ENCODE measurements around the gene DDX25. TPM values are rescaled to one million over a fixed set of nuclear protein-coding genes. Genes with fewer than 3 reads are reported as not detected.

DDX25 gene
- polyA plus RNA-seq, 3 donors, result not detected

DNA sequence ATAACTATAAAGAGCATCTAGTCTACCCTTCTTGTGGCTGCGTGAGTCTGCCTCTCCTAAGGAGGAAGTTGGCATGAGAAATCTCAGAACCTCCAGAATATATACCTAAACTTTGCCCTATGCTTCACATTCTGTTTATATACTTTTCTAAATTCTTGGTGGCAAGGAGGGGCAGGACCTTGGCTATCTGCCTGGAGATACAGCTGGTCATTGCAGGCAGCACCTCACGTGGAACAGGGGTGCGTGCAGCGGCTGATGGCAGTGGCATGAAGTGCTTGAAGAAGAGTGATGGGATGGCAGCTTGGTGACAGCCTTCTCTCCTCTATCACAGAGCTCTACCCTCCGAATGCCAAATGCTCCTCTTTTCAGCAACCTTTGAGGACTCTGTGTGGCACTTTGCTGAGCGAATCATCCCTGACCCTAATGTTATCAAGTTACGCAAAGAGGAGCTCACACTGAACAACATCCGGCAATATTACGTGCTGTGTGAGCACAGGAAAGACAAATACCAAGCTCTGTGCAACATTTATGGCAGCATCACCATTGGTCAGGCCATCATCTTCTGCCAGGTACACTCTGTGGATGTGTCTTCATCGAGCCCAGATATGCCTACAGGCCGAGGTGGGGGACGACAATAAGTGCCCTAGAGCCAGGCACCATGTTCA is 12.5 kb downstream of the DDX25 start:
- no peaks in the 10 kb centered on the region for H3K4me1 ChIP-seq (ENCODE audit: control insufficient read depth in 1 of 2, insufficient read depth in 2 of 2, low read length in 2 of 2)

DNA sequence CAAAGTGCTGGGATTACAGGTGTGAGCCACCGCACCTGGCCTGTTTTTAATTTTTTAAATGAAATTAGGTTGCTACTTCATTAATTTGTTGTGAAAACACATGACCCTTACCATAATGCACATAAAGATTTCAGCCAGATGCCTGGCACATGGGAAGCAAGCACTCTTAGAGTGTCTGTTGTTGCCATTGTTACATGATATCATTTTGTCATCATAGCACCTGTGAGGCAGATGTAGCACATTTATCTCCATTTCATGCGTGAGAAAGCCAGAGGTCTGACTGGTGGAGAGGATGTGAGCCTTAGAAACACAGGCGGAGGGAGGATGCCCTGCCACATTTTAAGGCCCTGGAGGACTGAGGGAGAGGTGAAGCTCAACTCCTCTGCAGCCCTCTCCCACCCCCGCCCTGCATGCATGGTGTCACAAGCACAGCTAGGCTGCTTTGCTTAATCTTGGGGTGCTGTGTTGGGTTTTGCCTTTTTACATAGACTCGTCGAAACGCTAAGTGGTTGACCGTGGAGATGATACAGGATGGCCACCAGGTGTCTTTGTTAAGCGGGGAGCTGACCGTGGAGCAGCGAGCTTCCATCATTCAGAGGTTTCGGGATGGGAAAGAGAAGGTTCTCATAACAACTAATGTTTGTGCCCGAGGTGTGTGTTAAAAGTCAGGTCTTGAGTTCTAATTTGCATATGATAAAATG is 14.0 kb downstream of the DDX25 start:
- Histone ChIP-seq H4K20me1 (ENCODE audit: insufficient read depth, low read length) (no peaks in the 10 kb centered on the region), H3K27me3 (ENCODE audit: control insufficient read depth in 2 of 2, insufficient read depth in 2 of 2, low read length in 2 of 2) (peaks cover 0 to 2% of the 10 kb centered on the region in 2 donors), H3K4me2 (replicated peaks; ENCODE audit: extremely low read depth, low read length, poor library complexity, severe bottlenecking) (no peak overlapping the region), H2AFZ (ENCODE audit: insufficient read depth, low read depth, low read length, poor library complexity, severe bottlenecking) (no peak overlapping the region), H3K79me2 (ENCODE audit: insufficient read depth, low read length) (no peaks in the 10 kb centered on the region), H3K4me1 (ENCODE audit: control insufficient read depth in 1 of 2, insufficient read depth in 2 of 2, low read length in 2 of 2) (no peaks in the 10 kb centered on the region), H3K9ac (ENCODE audit: insufficient read depth, low read length, poor library complexity, severe bottlenecking) (no peak overlapping the region), H3K9me3 (replicated peaks in 1 of 2; ENCODE audit: control insufficient read depth in 1 of 2, insufficient read depth in 1 of 2, low read length in 2 of 2) (no peaks in the 10 kb centered on the region), H3K27ac (ENCODE audit: low read depth in 1 of 2, low read length in 2 of 2) (no peak overlapping the region), H3K36me3 (replicated peaks in 1 of 2; ENCODE audit: control insufficient read depth in 1 of 2, insufficient read depth in 2 of 2, low read length in 2 of 2) (no peaks in the 10 kb centered on the region), H3K4me3 (replicated peaks in 1 of 3; ENCODE audit: low read depth in 2 of 3, low read length in 3 of 3) (no peak overlapping the region)
- no peak overlapping the region for H3K27ac Mint-ChIP-seq
- H3K27me3 Mint-ChIP-seq (ENCODE audit: low read depth in 3 of 3), result peaks cover 5 to 10% (median 7%) of the 10 kb centered on the region in 3 donors
- TF ChIP-seq, protein P1, sequence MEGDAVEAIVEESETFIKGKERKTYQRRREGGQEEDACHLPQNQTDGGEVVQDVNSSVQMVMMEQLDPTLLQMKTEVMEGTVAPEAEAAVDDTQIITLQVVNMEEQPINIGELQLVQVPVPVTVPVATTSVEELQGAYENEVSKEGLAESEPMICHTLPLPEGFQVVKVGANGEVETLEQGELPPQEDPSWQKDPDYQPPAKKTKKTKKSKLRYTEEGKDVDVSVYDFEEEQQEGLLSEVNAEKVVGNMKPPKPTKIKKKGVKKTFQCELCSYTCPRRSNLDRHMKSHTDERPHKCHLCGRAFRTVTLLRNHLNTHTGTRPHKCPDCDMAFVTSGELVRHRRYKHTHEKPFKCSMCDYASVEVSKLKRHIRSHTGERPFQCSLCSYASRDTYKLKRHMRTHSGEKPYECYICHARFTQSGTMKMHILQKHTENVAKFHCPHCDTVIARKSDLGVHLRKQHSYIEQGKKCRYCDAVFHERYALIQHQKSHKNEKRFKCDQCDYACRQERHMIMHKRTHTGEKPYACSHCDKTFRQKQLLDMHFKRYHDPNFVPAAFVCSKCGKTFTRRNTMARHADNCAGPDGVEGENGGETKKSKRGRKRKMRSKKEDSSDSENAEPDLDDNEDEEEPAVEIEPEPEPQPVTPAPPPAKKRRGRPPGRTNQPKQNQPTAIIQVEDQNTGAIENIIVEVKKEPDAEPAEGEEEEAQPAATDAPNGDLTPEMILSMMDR (IDR thresholded peaks at IDR 0.05), result no peak
- 87% methylated on average over 7 of the region's 13 CpGs for WGBS (ENCODE audit: insufficient coverage)
- intact Hi-C loops (cut with micrococcal nuclease), result no loop called here
- no peaks in the 10 kb centered on the region for H3K9me3 Mint-ChIP-seq
- peaks cover 2% of the 10 kb centered on the region for H3K4me1 Mint-ChIP-seq
- no peaks in the 10 kb centered on the region for H3K36me3 Mint-ChIP-seq
- H3K4me3 Mint-ChIP-seq, result no peak overlapping the region
- no peak for DNase-seq

More for the DNA sequence above, 12.5 kb downstream of the DDX25 start:
- peaks cover 0 to 2% of the 10 kb centered on the region in 2 donors for H3K27me3 ChIP-seq (ENCODE audit: control insufficient read depth in 2 of 2, insufficient read depth in 2 of 2, low read length in 2 of 2)
- no peaks in the 10 kb centered on the region for H3K79me2 ChIP-seq (ENCODE audit: insufficient read depth, low read length)
- 90% methylated on average over 5 of the region's 12 CpGs for WGBS (ENCODE audit: insufficient coverage)
- TF ChIP-seq, protein P1 (IDR thresholded peaks at IDR 0.05), result no peak
- no peak overlapping the region for H3K9ac ChIP-seq (ENCODE audit: insufficient read depth, low read length, poor library complexity, severe bottlenecking)
- peaks cover 5 to 14% (median 7%) of the 10 kb centered on the region in 3 donors for H3K27me3 Mint-ChIP-seq (ENCODE audit: low read depth in 3 of 3)
- H3K27ac ChIP-seq (ENCODE audit: low read depth in 1 of 2, low read length in 2 of 2), result no peak overlapping the region
- no peak overlapping the region for H3K4me3 Mint-ChIP-seq
- no peak overlapping the region for H3K4me3 ChIP-seq (replicated peaks in 1 of 3; ENCODE audit: low read depth in 2 of 3, low read length in 3 of 3)
- H4K20me1 ChIP-seq (ENCODE audit: insufficient read depth, low read length), result no peaks in the 10 kb centered on the region
- no peaks in the 10 kb centered on the region for H3K9me3 Mint-ChIP-seq
- intact Hi-C loops (cut with micrococcal nuclease), result no loop called here
- no peaks in the 10 kb centered on the region for H3K36me3 ChIP-seq (replicated peaks in 1 of 2; ENCODE audit: control insufficient read depth in 1 of 2, insufficient read depth in 2 of 2, low read length in 2 of 2)
- no peaks in the 10 kb centered on the region for H3K4me1 Mint-ChIP-seq
- H3K4me2 ChIP-seq (replicated peaks; ENCODE audit: extremely low read depth, low read length, poor library complexity, severe bottlenecking), result no peak overlapping the region
- H3K36me3 Mint-ChIP-seq, result no peaks in the 10 kb centered on the region
- no peaks in the 10 kb centered on the region for H3K9me3 ChIP-seq (replicated peaks in 1 of 2; ENCODE audit: control insufficient read depth in 1 of 2, insufficient read depth in 1 of 2, low read length in 2 of 2)
- H2AFZ ChIP-seq (ENCODE audit: insufficient read depth, low read depth, low read length, poor library complexity, severe bottlenecking), result no peak overlapping the region
- no peak for DNase-seq
- no peak overlapping the region for H3K27ac Mint-ChIP-seq
